H9 (cell line): ENCODE data around the gene OR8B3. TPM values are rescaled to one million over a fixed set of nuclear protein-coding genes. Genes with fewer than 3 reads are reported as not detected.

ENCODE experiments used
- DNase-seq: peaks from one replicate; pipeline ENCODE4 v3.0.0-alpha.2; 2017
- H2AFZ ChIP-seq: one replicate; pipeline ENCODE4 v1.6.1; 2013; ENCODE audit warnings: mild to moderate bottlenecking, low read length, control low read depth, moderate library complexity
- H2AK5ac ChIP-seq: 2 replicates; pipeline ENCODE4 v1.6.1; 2013; ENCODE audit warnings: low read length, control low read depth, mixed read lengths; ENCODE audit not compliant: insufficient read length
- H2BK120ac ChIP-seq: one replicate; pipeline ENCODE4 v1.6.1; 2013; ENCODE audit warnings: low read depth, mild to moderate bottlenecking, low read length, control low read depth, inconsistent platforms; ENCODE audit not compliant: poor library complexity, severe bottlenecking
- H2BK12ac ChIP-seq: 2 replicates; pipeline ENCODE4 v1.6.1; 2013; ENCODE audit warnings: low read length, control low read depth, mixed read lengths, low read depth; ENCODE audit not compliant: insufficient read length
- H2BK15ac ChIP-seq: 2 replicates; pipeline ENCODE4 v1.6.1; 2013; ENCODE audit warnings: low read depth, low read length, control low read depth
- H2BK20ac ChIP-seq: one replicate; pipeline ENCODE4 v1.6.1; 2013; ENCODE audit warnings: low read depth, mild to moderate bottlenecking, low read length, control low read depth, inconsistent platforms; ENCODE audit not compliant: poor library complexity, severe bottlenecking
- H2BK5ac ChIP-seq: 2 replicates; pipeline ENCODE4 v1.6.1; 2013; ENCODE audit warnings: low read length, control low read depth, mixed read lengths; ENCODE audit not compliant: insufficient read length
- H3K14ac ChIP-seq: 2 replicates; pipeline ENCODE4 v1.6.1; 2013; ENCODE audit warnings: low read length, control low read depth; ENCODE audit not compliant: insufficient read depth
- H3K18ac ChIP-seq: 2 replicates; pipeline ENCODE4 v1.6.1; 2013; ENCODE audit warnings: low read depth, mild to moderate bottlenecking, mixed read lengths, low read length, control low read depth; ENCODE audit not compliant: insufficient read length
- H3K23ac ChIP-seq: 2 replicates; pipeline ENCODE4 v1.6.1; 2013; ENCODE audit warnings: low read length, control low read depth, mixed read lengths, low read depth; ENCODE audit not compliant: insufficient read length
- H3K23me2 ChIP-seq: 2 replicates; pipeline ENCODE4 v1.6.1; 2013; ENCODE audit warnings: low read depth, mild to moderate bottlenecking, mixed read lengths, low read length, control low read depth; ENCODE audit not compliant: insufficient read length, poor library complexity, severe bottlenecking
- H3K27ac ChIP-seq: 2 replicates; pipeline ENCODE4 v1.5.1; 2013; ENCODE audit warnings: low read length, control low read depth, mixed read lengths, low read depth; ENCODE audit not compliant: insufficient read length
- H3K27me3 ChIP-seq: 2 replicates; pipeline ENCODE4 v1.6.1; 2013; ENCODE audit warnings: low read length, control low read depth, inconsistent platforms; ENCODE audit not compliant: insufficient read depth
- H3K4ac ChIP-seq: 2 replicates; pipeline ENCODE4 v1.6.1; 2013; ENCODE audit warnings: low read depth, mild to moderate bottlenecking, control low read depth, inconsistent platforms, low read length, moderate library complexity
- H3K4me1 ChIP-seq: 2 replicates; pipeline ENCODE4 v1.6.1; 2013; ENCODE audit warnings: low read length, control low read depth, inconsistent platforms; ENCODE audit not compliant: insufficient read depth
- H3K4me2 ChIP-seq: 2 replicates; pipeline ENCODE4 v1.6.1; 2013; ENCODE audit warnings: low read length, control low read depth, mixed read lengths; ENCODE audit not compliant: insufficient read length, insufficient read depth
- H3K56ac ChIP-seq: 2 replicates; pipeline ENCODE4 v1.6.1; 2013; ENCODE audit warnings: low read depth, mild to moderate bottlenecking, mixed read lengths, low read length, control low read depth; ENCODE audit not compliant: insufficient read length
- H3K79me1 ChIP-seq: 2 replicates; pipeline ENCODE4 v1.6.1; 2013; ENCODE audit warnings: low read depth, mild to moderate bottlenecking, moderate library complexity, low read length, control low read depth, inconsistent platforms; ENCODE audit not compliant: insufficient read depth, poor library complexity, severe bottlenecking
- H3K79me2 ChIP-seq: 2 replicates; pipeline ENCODE4 v1.6.1; 2013; ENCODE audit warnings: low read length, control low read depth, inconsistent platforms; ENCODE audit not compliant: insufficient read depth
- H3K9ac ChIP-seq: 2 replicates; pipeline ENCODE4 v1.6.1; 2013; ENCODE audit warnings: low read length, control low read depth, mixed read lengths; ENCODE audit not compliant: insufficient read length; ENCODE audit errors: extremely low read depth
- H3K9me3 ChIP-seq: one replicate; pipeline ENCODE4 v1.6.1; 2013; ENCODE audit warnings: low read depth, low read length, inconsistent platforms; ENCODE audit not compliant: control insufficient read depth
- H3T11ph ChIP-seq: one replicate; pipeline ENCODE4 v1.6.1; 2013; ENCODE audit warnings: mild to moderate bottlenecking, low read length, control low read depth, inconsistent platforms
- H4K20me1 ChIP-seq: one replicate; pipeline ENCODE4 v1.6.1; 2013; ENCODE audit not compliant: control insufficient read depth, insufficient read length, insufficient read depth
- H4K5ac ChIP-seq: 2 replicates; pipeline ENCODE4 v1.6.1; 2013; ENCODE audit warnings: low read depth, mild to moderate bottlenecking, mixed read lengths, low read length, control low read depth; ENCODE audit not compliant: insufficient read length
- H4K8ac ChIP-seq: replicated peaks from 2 replicates; pipeline ENCODE4 v1.6.1; 2013; ENCODE audit warnings: low read length, control low read depth, mixed read lengths, low read depth; ENCODE audit not compliant: insufficient read length
- H4K91ac ChIP-seq: 2 replicates; pipeline ENCODE4 v1.6.1; 2013; ENCODE audit warnings: low read depth, mild to moderate bottlenecking, moderate library complexity, mixed read lengths, low read length, control low read depth; ENCODE audit not compliant: insufficient read length
- H3K27ac Mint-ChIP-seq, 3 experiments: 2 replicates in 2 of 3; 3 replicates in 1 of 3; pipeline ENCODE4 v1.8.0; 2020 to 2021; ENCODE audit warnings: mixed read lengths in 3 of 3, mild to moderate bottlenecking in 1 of 3, moderate library complexity in 1 of 3
- H3K27me3 Mint-ChIP-seq: 2 replicates; pipeline ENCODE4 v1.8.0; 2021; ENCODE audit warnings: low read depth, mild to moderate bottlenecking, moderate library complexity, mixed read lengths
- H3K36me3 Mint-ChIP-seq, 3 experiments: 2 replicates in 2 of 3; 3 replicates in 1 of 3; pipeline ENCODE4 v1.8.0; 2020 to 2021; ENCODE audit warnings: low read depth in 3 of 3, mixed read lengths in 3 of 3; ENCODE audit not compliant: insufficient read depth in 1 of 3
- H3K4me1 Mint-ChIP-seq, 2 experiments: 2 replicates each; pipeline ENCODE4 v1.8.0; 2020; ENCODE audit warnings: mixed read lengths in 2 of 2
- H3K4me3 Mint-ChIP-seq, 2 experiments: 2 replicates in 1 of 2; 3 replicates in 1 of 2; pipeline ENCODE4 v1.8.0; 2020 to 2021; ENCODE audit warnings: mild to moderate bottlenecking in 2 of 2, mixed read lengths in 2 of 2, moderate library complexity in 1 of 2
- H3K9me3 Mint-ChIP-seq, 2 experiments: 2 replicates in 1 of 2; 3 replicates in 1 of 2; pipeline ENCODE4 v1.8.0; 2020; ENCODE audit warnings: mild to moderate bottlenecking in 2 of 2, mixed read lengths in 2 of 2, moderate library complexity in 1 of 2
- CTCF ChIP-seq: fragments of 200-600 bp; sonication (generic); conservative IDR thresholded peaks from 3 replicates; pipeline ENCODE4 v1.8.0; 2021; ENCODE audit warnings: antibody characterized with exemption, mild to moderate bottlenecking
- WGBS: extraction: QIAGEN DNeasy Blood & Tissue Kit; methylation state at CpG from one replicate; pipeline ENCODE4 v1.1.7; 2013; ENCODE audit warnings: missing lambda C conversion rate, low lambda C conversion rate, mixed read lengths; ENCODE audit not compliant: insufficient read length; ENCODE audit errors: extremely low coverage; 5-methylcytosine and 5-hydroxymethylcytosine counted together
- total RNA-seq: library from RNA; stranded (reverse); gene quantifications from 2 replicates; pipeline ENCODE4 v1.2.1, GENCODE V29; 2021

The OR8B3 gene
- total RNA-seq, 1 experiment from 2014 or later, result not detected

- no peak overlapping the region for H3K9ac ChIP-seq
- H3K4me1 ChIP-seq, result no peaks in the 10 kb centered on the region
- TF ChIP-seq CTCF, result no peak
- no peak overlapping the region for H2AFZ ChIP-seq
- H3K9me3 ChIP-seq, result no peaks in the 10 kb centered on the region
- no peaks in the 10 kb centered on the region for H3K23me2 ChIP-seq
- no peak overlapping the region for H3K14ac ChIP-seq
- no peak overlapping the region for H2BK15ac ChIP-seq
- H2BK12ac ChIP-seq, result no peak overlapping the region
- no peaks in the 10 kb centered on the region for H3K27me3 ChIP-seq
- H4K91ac ChIP-seq, result no peak overlapping the region
- H3K79me2 ChIP-seq, result no peaks in the 10 kb centered on the region
- H3K36me3 Mint-ChIP-seq, result no peaks in the 10 kb centered on the region
- no peak overlapping the region for H3K4me2 ChIP-seq
- no peaks in the 10 kb centered on the region for H4K20me1 ChIP-seq
- H3K79me1 ChIP-seq, result no peaks in the 10 kb centered on the region
- no peaks in the 10 kb centered on the region for H3K9me3 Mint-ChIP-seq
- no peak overlapping the region for H2AK5ac ChIP-seq
- H3K4me3 Mint-ChIP-seq, result no peak overlapping the region
- no peak overlapping the region for H3K4ac ChIP-seq
- no peak overlapping the region for H4K5ac ChIP-seq
- H3T11ph ChIP-seq, result no peak overlapping the region
- no peak overlapping the region for H4K8ac ChIP-seq
- H2BK120ac ChIP-seq, result no peak overlapping the region
- no peak overlapping the region for H3K23ac ChIP-seq
- DNase-seq, result no peak
- no peak overlapping the region for H2BK5ac ChIP-seq
- H3K27ac Mint-ChIP-seq, result no peak overlapping the region
- H3K18ac ChIP-seq, result no peak overlapping the region
- no peak overlapping the region for H3K27ac ChIP-seq
- no peaks in the 10 kb centered on the region; a peak in 1 of 4 replicates for H3K4me1 Mint-ChIP-seq
- no peaks in the 10 kb centered on the region; the same call in 1 of the 2 replicates for H3K27me3 Mint-ChIP-seq
- WGBS, result no CpG with 5 or more reads among the region's 4 CpGs
- H3K56ac ChIP-seq, result no peak overlapping the region
- H2BK20ac ChIP-seq, result no peak overlapping the region
Measured at GRCh38 chr11:124421043-124421442, 22.2 kb upstream of the OR8B3 start.
